HEK293 (cell line): ENCODE data around the gene NTN3.

Experiments used
- CTCF ChIP-seq: fragments of 450-650 bp; formaldehyde crosslinking; IDR thresholded peaks from 2 replicates; pipeline ENCODE4 v1.5.1; 2016; ENCODE audit warnings: missing biosample characterization, missing genetic modification characterization
- KLF9 ChIP-seq: fragments of 450-650 bp; formaldehyde crosslinking; IDR thresholded peaks from 2 replicates; pipeline ENCODE4 v1.5.1; 2016; ENCODE audit warnings: missing biosample characterization, missing genetic modification characterization, low read depth
- PATZ1 ChIP-seq: fragments of 450-650 bp; formaldehyde crosslinking; IDR thresholded peaks from 2 replicates; pipeline ENCODE4 v1.5.1; 2016; ENCODE audit warnings: missing biosample characterization, missing genetic modification characterization
- REST ChIP-seq: fragments of 450-650 bp; formaldehyde crosslinking; IDR thresholded peaks from 2 replicates; pipeline ENCODE4 v1.5.1; 2016; ENCODE audit warnings: missing biosample characterization, missing genetic modification characterization
- SP3 ChIP-seq: fragments of 450-650 bp; formaldehyde crosslinking; IDR thresholded peaks from 2 replicates; pipeline ENCODE4 v1.5.1; 2016; ENCODE audit warnings: missing biosample characterization, missing genetic modification characterization
- ZNF157 ChIP-seq: fragments of 450-650 bp; formaldehyde crosslinking; IDR thresholded peaks from 2 replicates; pipeline ENCODE4 v1.5.1; 2016; ENCODE audit warnings: missing biosample characterization, missing genetic modification characterization
- ZNF274 ChIP-seq, 2 experiments: fragments of 200-500 bp in 1 of 2; fragments of 450-650 bp in 1 of 2; sonication (Bioruptor generic) in 1 of 2; formaldehyde crosslinking in 1 of 2; IDR thresholded peaks; 2 replicates each; pipeline versions ENCODE4 v1.5.1 to v1.6.1; 2014 to 2016; ENCODE audit warnings: borderline replicate concordance in 1 of 2, inconsistent platforms in 1 of 2, low read length in 1 of 2, missing biosample characterization in 1 of 2, missing genetic modification characterization in 1 of 2
- ZNF354C ChIP-seq: fragments of 450-650 bp; formaldehyde crosslinking; IDR thresholded peaks from 2 replicates; pipeline ENCODE4 v1.5.1; 2016; ENCODE audit warnings: missing biosample characterization, missing genetic modification characterization, low read depth, borderline replicate concordance

- TF ChIP-seq PATZ1 (tag by site-specific recombination) (no peak), ZNF354C (tag by site-specific recombination) (no peak), CTCF (tag by site-specific recombination) (no peak), REST (tag by site-specific recombination) (no peak), ZNF274 (IDR thresholded peaks at IDR 0.05; ENCODE audit: low read length) (no peak), ZNF274 (tag by site-specific recombination; IDR thresholded peaks at IDR 0.05; ENCODE audit: borderline replicate concordance) (no peak), KLF9 (no peak), ZNF157 (tag by site-specific recombination) (no peak), SP3 (tag by site-specific recombination) (no peak)
Observed at GRCh38 chr16:2500430-2500917, 29.4 kb downstream of the NTN3 start.
